Astrocyte of the spinal cord (primary cell): ENCODE measurements around the gene SMAD6.

Experiments
- DNase-seq: peaks from one replicate; pipeline ENCODE4 v3.0.0; 2011; ENCODE audit warnings: low read depth, low spot score
- H3K4me3 ChIP-seq: 2 replicates; pipeline ENCODE4 v1.5.1; 2011; ENCODE audit warnings: low read depth, mild to moderate bottlenecking, low read length, moderate library complexity
- in situ Hi-C: cut with HindIII; loops from 2 replicates; pipeline ENCODE4 v1.10.0; 2017; ENCODE audit warnings: low sequenced_read_pairs
- TF ChIP-seq, protein P1 (sequence below): IDR thresholded peaks from 2 replicates; pipeline ENCODE4 v1.5.1; 2012; ENCODE audit warnings: low read depth, mild to moderate bottlenecking, low read length, inconsistent platforms

Gene SMAD6

GRCh38 chr15:66673410-66674322 lies 28.4 kb upstream of the SMAD6 start:
- in situ Hi-C loops: no loop called here

DNA sequence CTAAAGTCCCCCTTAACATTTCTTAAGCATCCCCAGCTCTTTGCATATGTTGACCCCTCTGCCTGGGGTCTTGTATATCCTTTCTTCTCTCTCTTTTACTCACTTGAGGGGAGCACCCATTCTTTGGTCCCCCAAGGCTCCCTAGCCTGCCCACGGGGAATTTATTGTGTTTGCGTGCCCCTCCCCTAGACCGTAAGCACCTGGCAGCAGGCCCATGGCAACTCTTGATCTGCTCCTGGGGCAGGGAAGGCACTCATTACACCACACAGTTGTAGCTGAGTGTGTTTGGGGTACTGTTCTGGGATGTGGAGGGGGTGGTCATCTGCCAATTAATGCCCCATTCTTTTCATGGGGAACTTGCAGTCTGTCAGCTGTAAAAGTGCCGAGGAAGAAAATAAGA lies 27.3 kb upstream of the SMAD6 start:
- no peak for DNase-seq
- TF ChIP-seq, protein P1, sequence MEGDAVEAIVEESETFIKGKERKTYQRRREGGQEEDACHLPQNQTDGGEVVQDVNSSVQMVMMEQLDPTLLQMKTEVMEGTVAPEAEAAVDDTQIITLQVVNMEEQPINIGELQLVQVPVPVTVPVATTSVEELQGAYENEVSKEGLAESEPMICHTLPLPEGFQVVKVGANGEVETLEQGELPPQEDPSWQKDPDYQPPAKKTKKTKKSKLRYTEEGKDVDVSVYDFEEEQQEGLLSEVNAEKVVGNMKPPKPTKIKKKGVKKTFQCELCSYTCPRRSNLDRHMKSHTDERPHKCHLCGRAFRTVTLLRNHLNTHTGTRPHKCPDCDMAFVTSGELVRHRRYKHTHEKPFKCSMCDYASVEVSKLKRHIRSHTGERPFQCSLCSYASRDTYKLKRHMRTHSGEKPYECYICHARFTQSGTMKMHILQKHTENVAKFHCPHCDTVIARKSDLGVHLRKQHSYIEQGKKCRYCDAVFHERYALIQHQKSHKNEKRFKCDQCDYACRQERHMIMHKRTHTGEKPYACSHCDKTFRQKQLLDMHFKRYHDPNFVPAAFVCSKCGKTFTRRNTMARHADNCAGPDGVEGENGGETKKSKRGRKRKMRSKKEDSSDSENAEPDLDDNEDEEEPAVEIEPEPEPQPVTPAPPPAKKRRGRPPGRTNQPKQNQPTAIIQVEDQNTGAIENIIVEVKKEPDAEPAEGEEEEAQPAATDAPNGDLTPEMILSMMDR: no peak
- in situ Hi-C loops: no loop called here
- no peak overlapping the region for H3K4me3 ChIP-seq

More at GRCh38 chr15:66673410-66674322, 28.4 kb upstream of the SMAD6 start:
- TF ChIP-seq, protein P1: no peak
- H3K4me3 ChIP-seq: no peak overlapping the region
- DNase-seq: no peak

GRCh38 chr15:66675446-66675845 lies 26.6 kb upstream of the SMAD6 start:
- TF ChIP-seq, protein P1: no peak
- no peak overlapping the region for H3K4me3 ChIP-seq
- in situ Hi-C loops: no loop called here
- no peak for DNase-seq

GRCh38 chr15:66677336-66677735 lies 24.7 kb upstream of the SMAD6 start:
- in situ Hi-C loops: no loop called here
- DNase-seq: no peak
- H3K4me3 ChIP-seq: no peak overlapping the region
- TF ChIP-seq, protein P1: no peak

GRCh38 chr15:66679061-66679656 lies 22.9 kb upstream of the SMAD6 start:
- no peak overlapping the region for H3K4me3 ChIP-seq
- no peak for DNase-seq
- TF ChIP-seq, protein P1: no peak
- in situ Hi-C loops: no loop called here

DNA sequence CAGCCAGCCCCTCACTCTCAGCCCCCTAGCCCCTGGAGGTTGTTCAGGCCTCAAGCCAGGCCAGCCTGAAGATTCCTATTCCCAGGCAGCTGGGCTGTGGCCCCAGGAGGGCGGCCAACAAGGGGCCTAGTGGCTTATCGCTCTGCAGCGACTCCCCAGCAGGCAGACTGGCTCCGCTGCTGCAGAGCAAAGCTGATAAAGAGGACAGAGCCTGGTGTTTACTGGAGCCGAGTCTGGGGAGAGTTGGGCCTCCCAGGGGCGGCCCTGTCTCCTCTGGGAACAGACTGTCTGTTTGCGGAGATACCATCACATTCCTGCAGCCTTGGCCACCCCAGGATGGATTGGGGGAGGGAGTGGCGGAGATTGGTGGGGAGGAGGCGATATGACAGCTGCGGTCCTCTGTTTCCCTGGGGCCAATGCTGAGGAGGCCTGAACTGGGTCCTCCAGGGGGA lies 22.4 kb upstream of the SMAD6 start:
- no peak overlapping the region for H3K4me3 ChIP-seq
- TF ChIP-seq, protein P1: no peak
- DNase-seq: no peak
- in situ Hi-C loops: no loop called here
